GM21723 (cell line): Measurements from ENCODE around the gene RPSA.
"Not testable (repeated sequence)": the region's sequence is repeated elsewhere in the genome, so short reads cannot be mapped to it uniquely, and the experiment has no call there.

Experiments
- ATAC-seq: cut with Tn5 transposase; IDR thresholded peaks from one replicate; pipeline ENCODE4 v1.9.1; 2021; ENCODE audit warnings: mild to moderate bottlenecking, moderate library complexity; ENCODE audit not compliant: unreplicated experiment

Gene RPSA

DNA sequence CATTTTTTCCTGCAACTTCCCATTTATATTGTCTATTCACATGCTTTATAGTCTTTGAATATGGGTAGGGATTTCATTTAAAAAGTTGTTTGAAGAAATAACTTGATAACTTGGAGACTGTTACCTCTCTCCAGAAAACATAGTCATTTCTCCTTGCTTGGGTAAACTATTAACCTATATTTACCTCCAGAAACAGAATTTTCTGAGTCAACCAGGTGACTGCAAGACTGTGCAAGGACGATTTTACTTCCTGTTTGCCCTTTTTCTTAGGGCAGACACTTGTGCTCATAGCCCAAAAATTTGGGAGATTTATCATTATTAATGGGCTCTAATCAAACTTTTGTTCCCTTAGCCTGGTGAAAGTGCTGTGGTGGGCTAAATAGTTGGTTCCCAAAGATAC is 46.6 kb downstream of the RPSA start:
- ATAC-seq, result no peak

DNA sequence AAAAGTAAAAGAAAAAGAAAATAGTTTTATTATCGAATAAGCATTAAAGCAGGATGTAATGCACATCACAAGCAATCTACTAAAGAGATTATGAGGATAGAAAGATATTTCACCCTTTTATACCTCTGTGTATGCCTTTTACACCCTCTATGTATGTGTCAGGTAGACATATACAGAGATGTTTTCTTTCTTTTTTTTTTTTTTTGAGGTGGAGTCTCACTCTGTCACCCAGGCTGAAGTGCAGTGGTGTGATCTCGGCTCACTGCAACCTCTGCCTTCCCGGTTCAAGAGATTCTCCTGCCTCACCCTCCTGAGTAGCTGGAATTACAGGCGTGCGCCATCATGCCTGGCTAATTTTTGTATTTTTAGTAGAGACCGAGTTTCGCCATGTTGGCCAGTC is 47.4 kb downstream of the RPSA start:
- ATAC-seq, result not testable (repeated sequence)

GRCh38 chr3:39454591-39455217 is 48.2 kb downstream of the RPSA start:
- ATAC-seq, result no peak

- ATAC-seq, result no peak
Measured at GRCh38 chr3:39456159-39456558, 49.6 kb downstream of the RPSA start.

DNA sequence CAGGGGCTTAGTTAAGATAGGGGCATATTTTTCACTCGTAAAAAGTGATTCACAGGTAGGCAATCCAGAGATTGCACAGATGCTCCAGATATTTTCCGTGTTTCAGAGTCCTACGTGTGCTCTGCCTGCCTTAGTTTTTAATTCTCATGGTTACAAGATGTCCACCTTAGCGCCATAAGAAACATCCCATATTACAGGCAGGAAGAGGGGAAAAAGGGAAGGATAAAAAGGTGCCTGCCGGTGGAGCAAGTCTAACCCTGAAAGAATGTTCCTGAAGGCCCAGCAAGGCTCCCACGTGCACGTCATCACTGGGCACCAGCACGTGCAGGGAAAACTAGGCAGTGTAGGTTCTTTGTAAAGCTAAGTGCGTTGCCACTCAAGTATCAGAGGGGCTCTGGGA is 50.8 kb downstream of the RPSA start:
- ATAC-seq, result no peak

GRCh38 chr3:39458579-39458978 is 52.1 kb downstream of the RPSA start:
- not testable (repeated sequence) for ATAC-seq

DNA sequence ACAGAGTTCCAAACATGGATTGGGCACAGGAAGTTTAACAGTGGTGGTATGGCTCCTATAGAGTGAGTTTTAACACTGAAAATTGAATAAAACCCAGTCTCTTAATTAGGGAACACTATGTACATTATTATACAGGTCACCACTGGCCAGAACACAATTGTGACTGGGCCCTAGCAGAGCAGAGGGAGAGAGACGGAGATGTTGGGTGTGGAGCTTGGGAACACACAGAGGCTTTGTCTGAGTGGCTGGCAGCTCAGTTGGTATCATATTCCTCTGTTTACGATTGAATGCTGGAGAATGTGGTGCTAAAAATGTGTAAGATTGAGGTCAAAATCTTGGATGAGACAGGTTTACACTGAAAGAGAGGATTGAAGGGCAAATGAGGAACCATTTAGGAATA is 54.2 kb downstream of the RPSA start:
- no peak for ATAC-seq
